ENCODE data around the gene VRK1. TPM values are rescaled to one million over a fixed set of nuclear protein-coding genes. Genes with fewer than 3 reads are reported as not detected.

Gene VRK1
- total and polyA plus RNA-seq, 8 donors, result 2.4 to 7.0 (median 3.6) TPM

DNA sequence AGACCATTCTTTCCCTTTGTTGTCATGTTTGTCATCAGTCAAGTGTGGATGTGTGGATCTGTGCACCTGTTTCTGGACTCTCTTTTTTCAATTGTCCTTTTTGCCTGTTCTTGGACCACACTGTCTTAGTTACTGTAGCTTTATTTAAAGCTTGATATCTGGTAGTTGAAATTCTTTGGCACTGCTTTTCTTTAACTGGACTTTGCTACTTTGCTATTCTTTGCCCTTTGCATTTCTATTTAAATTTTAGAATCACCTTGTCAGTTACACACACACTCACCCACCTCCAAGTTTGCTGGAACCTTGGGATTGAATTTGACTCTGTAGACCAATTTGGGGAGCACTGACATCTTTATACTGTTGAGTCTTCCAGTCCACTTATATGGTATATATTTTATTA, 61.5 kb downstream of the VRK1 start:
- Histone ChIP-seq H3K27ac (no peak overlapping the region), H3K4me3 (no peak overlapping the region), H3K36me3 (no peaks in the 10 kb centered on the region), H3K4me1 (no peaks in the 10 kb centered on the region), H3K27me3 (no peaks in the 10 kb centered on the region), H3K9me3 (no peaks in the 10 kb centered on the region)
- intact Hi-C loops (cut with DNase I), result no loop called here
- DNase-seq (no peak), ATAC-seq (no peak), FAIRE-seq (no peak)
- TF ChIP-seq, protein P1, sequence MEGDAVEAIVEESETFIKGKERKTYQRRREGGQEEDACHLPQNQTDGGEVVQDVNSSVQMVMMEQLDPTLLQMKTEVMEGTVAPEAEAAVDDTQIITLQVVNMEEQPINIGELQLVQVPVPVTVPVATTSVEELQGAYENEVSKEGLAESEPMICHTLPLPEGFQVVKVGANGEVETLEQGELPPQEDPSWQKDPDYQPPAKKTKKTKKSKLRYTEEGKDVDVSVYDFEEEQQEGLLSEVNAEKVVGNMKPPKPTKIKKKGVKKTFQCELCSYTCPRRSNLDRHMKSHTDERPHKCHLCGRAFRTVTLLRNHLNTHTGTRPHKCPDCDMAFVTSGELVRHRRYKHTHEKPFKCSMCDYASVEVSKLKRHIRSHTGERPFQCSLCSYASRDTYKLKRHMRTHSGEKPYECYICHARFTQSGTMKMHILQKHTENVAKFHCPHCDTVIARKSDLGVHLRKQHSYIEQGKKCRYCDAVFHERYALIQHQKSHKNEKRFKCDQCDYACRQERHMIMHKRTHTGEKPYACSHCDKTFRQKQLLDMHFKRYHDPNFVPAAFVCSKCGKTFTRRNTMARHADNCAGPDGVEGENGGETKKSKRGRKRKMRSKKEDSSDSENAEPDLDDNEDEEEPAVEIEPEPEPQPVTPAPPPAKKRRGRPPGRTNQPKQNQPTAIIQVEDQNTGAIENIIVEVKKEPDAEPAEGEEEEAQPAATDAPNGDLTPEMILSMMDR (IDR thresholded peaks at IDR 0.05), result no peak

DNA sequence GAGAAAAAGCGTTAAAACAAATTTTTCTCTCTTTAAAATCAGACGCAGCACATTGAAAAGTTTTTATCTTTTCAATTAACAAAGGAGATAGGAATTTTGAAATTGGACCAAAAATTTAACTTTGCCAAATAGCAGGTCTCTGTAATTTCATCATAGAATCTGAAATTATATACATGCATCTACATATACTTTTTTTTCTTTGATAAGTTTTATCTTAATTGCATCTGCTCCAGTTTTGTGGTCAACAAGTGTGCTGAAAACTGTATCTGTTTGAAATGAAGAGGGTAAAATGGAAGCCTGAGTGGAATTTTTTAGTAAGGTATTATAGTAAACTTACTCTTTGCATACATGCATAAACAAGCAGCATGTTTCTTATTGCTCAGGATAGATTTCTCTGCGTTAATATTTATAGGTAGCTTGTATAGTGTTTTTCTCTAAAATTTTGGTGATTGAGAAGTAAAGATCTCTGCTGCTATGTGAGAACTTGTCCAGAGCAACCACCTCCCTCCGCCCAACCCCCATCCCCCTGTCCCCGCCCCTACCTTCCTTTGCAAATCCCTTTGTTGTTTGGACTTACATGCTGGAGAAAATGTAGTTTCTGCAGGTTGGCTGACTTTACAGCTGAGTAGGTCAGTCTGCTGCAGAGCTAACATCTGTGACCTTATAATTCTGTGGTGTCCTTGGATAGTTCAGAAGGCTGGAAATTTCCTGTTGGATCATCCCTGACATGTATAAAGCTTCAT, 64.6 kb downstream of the VRK1 start:
- no peaks in the 10 kb centered on the region for H3K27me3 ChIP-seq
- TF ChIP-seq, protein P1 (IDR thresholded peaks at IDR 0.05), result no peak
- no peak overlapping the region for H3K4me3 ChIP-seq
- no peak overlapping the region for H3K27ac ChIP-seq
- WGBS, 2 donors, result 74 to 82% methylated on average over 5 of the region's 5 CpGs
- ATAC-seq, result no peak
- no peak for DNase-seq
- intact Hi-C loops (cut with DNase I), result no loop called here
- H3K4me1 ChIP-seq, result no peaks in the 10 kb centered on the region
- no peaks in the 10 kb centered on the region for H3K9me3 ChIP-seq
- no peak for FAIRE-seq
- H3K36me3 ChIP-seq, result no peaks in the 10 kb centered on the region

DNA sequence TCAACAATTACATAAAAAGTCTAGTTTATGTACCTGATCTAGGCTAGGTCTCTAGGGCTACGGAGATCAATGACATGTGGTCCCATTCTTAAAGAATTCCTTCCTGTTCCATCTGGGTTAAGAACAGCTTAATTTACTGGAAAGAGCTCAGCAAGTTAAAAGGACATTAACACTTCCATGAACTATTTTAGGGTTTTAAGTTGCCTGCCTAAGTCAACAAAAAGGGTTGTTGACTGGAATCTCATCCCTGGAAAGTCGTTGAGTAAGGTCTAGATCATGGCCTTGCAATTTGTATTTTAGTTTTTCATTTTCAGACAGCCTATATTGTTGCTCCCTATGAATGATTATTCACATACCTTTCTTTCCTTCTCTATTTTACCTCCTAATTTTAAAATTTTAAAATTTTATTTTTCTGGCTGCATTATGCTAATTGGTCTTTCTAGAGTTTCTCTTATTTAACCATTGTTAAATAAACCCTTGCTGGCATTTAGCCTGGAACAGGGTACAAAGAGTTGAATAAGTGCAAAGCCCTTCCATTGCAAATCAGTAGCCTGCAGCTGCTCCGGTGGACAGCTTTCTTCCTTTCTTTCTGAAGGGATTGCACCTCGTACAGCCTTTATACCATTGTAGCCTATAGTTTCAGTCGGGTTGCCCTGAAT, 66.3 kb downstream of the VRK1 start:
- FAIRE-seq (no peak), ATAC-seq (no peak), DNase-seq (no peak)
- H3K27me3 ChIP-seq, result no peaks in the 10 kb centered on the region
- 88 to 89% methylated on average over 5 of the region's 5 CpGs for WGBS, 2 donors
- H3K4me1 ChIP-seq, result no peaks in the 10 kb centered on the region
- TF ChIP-seq, protein P1 (IDR thresholded peaks at IDR 0.05), result no peak
- no peaks in the 10 kb centered on the region for H3K36me3 ChIP-seq
- H3K27ac ChIP-seq, result no peak overlapping the region
- H3K4me3 ChIP-seq, result no peak overlapping the region
- no peaks in the 10 kb centered on the region for H3K9me3 ChIP-seq
- intact Hi-C loops (cut with DNase I), result no loop called here

DNA sequence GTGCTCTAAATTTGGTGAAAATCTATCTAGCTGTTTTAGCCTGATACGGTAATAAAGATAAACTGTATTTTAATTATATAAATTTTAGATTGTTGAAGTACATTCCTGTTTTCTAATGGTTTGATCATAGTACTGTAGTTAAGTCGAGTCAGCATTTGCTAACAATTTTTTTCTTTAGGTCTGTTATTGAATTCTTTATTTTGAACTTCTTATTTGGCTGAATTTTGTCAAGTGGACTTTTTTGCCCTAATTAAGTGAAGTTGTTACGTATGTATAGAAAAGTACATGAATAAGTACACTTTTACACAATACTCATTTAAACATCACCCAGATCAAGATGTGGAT, 66.8 kb downstream of the VRK1 start:
- 96 to 99% methylated on average over 3 of the region's 3 CpGs for whole genome bisulfite sequencing, 2 donors
- Histone ChIP-seq H3K27ac (no peak overlapping the region), H3K9me3 (no peaks in the 10 kb centered on the region), H3K36me3 (no peaks in the 10 kb centered on the region), H3K27me3 (no peaks in the 10 kb centered on the region), H3K4me3 (no peak overlapping the region), H3K4me1 (no peaks in the 10 kb centered on the region)
- intact Hi-C loops (cut with DNase I), result no loop called here
- FAIRE-seq (no peak), DNase-seq (no peak), ATAC-seq (no peak)
- TF ChIP-seq, protein P1 (IDR thresholded peaks at IDR 0.05), result no peak

DNA sequence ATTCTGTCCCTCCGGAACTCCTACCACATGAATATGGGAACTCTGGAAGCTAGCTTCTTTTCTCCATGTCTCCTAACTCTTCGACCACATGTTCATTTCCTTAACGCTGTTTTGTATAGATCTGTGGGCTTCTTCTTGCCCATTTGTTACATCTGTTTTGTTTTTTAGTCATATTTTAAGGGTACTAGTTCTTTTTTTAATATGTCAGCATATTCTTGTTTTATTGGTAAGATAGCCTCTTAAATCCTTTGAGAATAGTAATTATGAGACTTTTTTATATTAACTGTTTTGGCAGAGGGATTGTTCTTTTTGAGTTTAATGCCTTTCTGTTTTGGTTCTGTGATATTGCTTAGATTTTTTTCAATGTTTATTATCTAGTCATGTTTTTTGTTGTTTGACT, 70.5 kb downstream of the VRK1 start:
- TF ChIP-seq, protein P1 (IDR thresholded peaks at IDR 0.05), result no peak
- Histone ChIP-seq H3K9me3 (no peaks in the 10 kb centered on the region), H3K36me3 (no peaks in the 10 kb centered on the region), H3K4me1 (no peaks in the 10 kb centered on the region), H3K27ac (no peak overlapping the region), H3K27me3 (no peaks in the 10 kb centered on the region), H3K4me3 (no peak overlapping the region)
- ATAC-seq (no peak), DNase-seq (no peak), FAIRE-seq (no peak)
- 89 to 97% methylated on average over 3 of the region's 3 CpGs for WGBS, 2 donors
- intact Hi-C loops (cut with DNase I), result no loop called here

Data from pancreas (tissue), 10 donors.